AG10803 (cell line): ENCODE data around the gene USP46.
A peak's percentile ranks its signal among the peaks of the same experiment; 100 is the strongest.

ENCODE experiments used
- DNase-seq: peaks from one replicate; pipeline ENCODE4 v3.0.0; 2010; ENCODE audit warnings: low read depth
- H3K4me3 ChIP-seq: 2 replicates; pipeline ENCODE4 v1.5.1; 2011; ENCODE audit warnings: mild to moderate bottlenecking, low read length, control low read depth
- TF ChIP-seq, protein P1 (sequence below): conservative IDR thresholded peaks from 2 replicates; pipeline ENCODE4 v1.5.1; 2011; ENCODE audit warnings: mild to moderate bottlenecking, low read length, control low read depth, inconsistent platforms

The USP46 gene

DNA sequence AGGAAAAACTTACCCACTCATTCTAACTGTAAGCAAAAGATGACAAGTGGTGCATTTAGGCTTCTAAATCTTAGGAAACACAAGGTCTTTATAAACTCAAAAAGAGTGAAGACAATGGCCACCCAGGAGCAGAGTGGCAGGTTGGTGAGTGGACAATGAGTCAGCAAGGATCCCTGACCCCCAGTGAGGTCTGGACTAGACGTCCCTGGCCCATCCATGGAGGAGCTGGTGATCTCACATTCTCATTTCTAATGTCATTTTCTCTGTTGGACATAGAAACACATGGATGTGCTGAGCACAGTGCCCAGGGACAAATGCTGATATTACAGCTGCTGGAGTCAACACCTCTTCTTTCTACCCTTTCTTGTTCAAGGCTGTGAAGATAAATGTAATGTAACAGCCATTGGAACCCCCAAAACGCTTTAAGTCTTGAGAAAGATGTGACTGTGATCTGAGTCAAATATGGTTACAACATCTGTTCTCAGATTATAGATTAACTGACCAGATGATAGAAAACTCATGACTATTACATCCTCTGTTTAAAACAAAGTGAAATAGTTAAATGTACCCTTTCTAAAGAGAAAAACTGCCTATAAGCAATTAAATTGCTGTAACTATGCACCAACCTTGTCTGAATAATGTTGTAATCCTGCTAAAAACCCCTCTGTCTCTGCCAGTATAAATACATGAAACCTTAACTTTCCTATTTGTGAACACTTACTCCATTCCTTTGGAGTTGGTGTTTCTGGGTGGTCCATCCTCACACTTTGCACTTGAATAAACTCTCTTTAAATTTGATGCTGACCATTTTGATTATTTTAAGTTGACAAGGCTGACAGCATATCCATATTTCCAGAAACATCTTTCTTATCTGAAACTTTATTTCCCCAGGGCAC is 92.7 kb downstream of the USP46 start:
- DNase-seq: no peak
- TF ChIP-seq, protein P1, sequence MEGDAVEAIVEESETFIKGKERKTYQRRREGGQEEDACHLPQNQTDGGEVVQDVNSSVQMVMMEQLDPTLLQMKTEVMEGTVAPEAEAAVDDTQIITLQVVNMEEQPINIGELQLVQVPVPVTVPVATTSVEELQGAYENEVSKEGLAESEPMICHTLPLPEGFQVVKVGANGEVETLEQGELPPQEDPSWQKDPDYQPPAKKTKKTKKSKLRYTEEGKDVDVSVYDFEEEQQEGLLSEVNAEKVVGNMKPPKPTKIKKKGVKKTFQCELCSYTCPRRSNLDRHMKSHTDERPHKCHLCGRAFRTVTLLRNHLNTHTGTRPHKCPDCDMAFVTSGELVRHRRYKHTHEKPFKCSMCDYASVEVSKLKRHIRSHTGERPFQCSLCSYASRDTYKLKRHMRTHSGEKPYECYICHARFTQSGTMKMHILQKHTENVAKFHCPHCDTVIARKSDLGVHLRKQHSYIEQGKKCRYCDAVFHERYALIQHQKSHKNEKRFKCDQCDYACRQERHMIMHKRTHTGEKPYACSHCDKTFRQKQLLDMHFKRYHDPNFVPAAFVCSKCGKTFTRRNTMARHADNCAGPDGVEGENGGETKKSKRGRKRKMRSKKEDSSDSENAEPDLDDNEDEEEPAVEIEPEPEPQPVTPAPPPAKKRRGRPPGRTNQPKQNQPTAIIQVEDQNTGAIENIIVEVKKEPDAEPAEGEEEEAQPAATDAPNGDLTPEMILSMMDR: no peak
- H3K4me3 ChIP-seq: no peak overlapping the region

DNA sequence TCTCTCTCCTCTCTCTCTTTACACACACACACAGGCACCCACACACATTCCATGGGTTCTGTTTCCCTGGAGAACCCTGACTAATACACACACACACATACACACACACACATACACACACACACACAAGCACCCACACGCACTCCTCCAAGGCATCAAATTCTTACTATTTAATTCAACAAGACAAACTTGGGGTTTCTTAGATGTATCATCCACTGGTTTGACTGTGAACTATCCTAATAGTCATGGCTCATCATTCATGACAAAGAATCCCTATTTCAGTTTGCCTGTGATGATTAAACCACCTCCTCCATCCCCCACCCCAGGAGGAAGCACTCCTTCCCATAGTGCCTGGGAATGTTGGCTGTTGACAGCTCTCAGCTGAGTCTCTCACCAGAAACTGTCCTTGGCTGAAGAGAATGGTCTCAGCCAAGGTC is 98.2 kb downstream of the USP46 start:
- no peak overlapping the region for H3K4me3 ChIP-seq
- DNase-seq: peak; percentile 74
- TF ChIP-seq, protein P1: no peak

DNA sequence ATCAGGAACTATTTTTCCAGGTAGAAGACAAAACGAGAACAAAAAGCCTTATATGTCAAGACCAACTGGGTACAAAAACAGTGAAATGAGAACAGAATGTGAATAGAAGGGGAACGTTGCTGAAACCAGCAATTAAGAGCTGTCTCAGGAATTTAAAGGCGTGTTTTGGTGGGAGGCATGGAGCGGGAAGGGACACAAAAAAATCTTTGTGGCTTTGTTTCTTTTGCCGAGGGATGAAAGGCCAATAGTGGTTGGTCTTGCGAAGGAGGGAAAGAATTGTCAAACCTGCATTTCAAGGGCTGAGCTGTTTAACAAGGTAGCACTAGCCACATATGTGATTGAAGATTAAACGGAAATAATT is 103.8 kb downstream of the USP46 start:
- no peak overlapping the region for H3K4me3 ChIP-seq
- DNase-seq: no peak
- TF ChIP-seq, protein P1: no peak

DNA sequence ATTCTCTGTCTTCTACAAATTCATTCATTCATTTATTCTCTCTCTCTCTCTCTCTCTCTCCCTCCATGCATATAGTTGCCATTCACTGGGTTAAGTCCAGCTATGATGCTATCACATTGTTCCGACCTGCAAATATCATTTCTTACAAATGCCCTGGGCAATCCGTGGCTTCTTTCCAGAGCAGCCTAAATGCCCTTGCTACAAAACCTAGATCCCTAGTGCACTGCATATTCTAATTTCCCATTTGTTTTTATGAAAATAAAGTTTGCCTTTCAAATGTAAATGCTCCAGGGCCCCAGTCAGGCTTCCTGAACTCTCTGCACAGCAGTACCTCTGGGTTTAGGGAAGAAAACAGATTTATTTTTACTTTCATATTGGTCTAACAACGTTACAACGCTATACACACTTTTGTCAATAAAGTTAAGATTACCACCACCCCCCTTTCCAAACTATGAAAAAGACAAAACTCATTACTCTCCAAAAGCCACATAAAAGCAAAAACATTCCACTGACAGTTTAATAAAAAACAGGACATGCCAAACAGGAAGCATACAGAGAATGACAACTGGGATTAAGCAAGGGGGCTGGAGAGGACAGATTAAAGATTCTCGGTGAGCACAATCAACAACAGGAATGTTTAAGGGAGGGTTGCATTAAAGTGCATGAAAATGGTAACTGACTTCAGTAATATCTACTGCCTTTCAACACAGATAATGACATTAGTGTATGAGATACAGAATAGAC is 104.3 kb downstream of the USP46 start:
- TF ChIP-seq, protein P1: no peak
- no peak overlapping the region for H3K4me3 ChIP-seq
- DNase-seq: no peak

DNA sequence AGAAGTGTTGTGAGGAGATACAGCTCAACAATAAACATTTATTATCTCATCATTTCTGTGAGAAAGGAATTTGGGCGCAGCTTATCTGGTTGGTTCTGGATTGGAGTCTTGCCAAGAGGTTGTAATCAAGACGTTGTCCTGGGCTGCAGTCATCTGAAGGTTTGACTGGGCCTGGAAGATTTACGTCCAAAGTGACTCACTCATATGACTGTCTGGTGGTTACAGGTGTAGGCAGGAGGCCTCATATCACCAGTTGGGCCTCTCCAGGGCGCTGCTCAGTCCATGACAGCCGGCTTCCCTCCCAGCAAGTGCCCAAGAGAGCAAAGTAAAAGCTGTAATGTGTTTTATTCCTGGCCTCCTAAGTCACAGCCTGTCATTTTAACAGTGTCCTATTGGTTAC is 106.3 kb downstream of the USP46 start:
- DNase-seq: no peak
- TF ChIP-seq, protein P1: no peak
- H3K4me3 ChIP-seq: no peak overlapping the region

DNA sequence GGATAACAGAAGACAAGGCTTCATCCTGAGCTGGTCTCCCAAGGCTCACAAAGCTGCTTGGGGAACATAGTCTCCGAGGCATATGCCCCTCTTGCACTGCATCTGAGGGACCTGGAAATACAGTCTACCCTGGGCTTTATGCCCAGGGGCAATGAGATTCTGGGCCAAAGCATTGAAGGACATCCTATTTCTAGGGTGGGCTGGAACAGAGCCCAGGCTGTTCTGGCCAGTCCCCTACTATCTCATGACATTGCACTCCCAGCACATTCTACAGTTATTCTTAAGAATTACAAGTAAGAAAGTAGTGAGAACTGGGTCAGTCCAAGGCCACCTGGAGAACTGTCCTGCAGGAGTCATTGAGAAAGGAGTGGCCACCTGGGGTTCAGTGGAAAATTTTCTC is 107.6 kb downstream of the USP46 start:
- TF ChIP-seq, protein P1: no peak
- no peak overlapping the region for H3K4me3 ChIP-seq
- DNase-seq: no peak
